Type B pancreatic cell (in vitro differentiated cells): ENCODE measurements around the gene C22orf31. TPM values are rescaled to one million over a fixed set of nuclear protein-coding genes. Genes with fewer than 3 reads are reported as not detected.
A peak's percentile ranks its signal among the peaks of the same experiment; 100 is the strongest.

Source experiments
- DNase-seq: peaks from one replicate; pipeline ENCODE4 v3.0.0; 2021; ENCODE audit warnings: mixed read lengths; ENCODE audit not compliant: unreplicated experiment; ENCODE audit errors: extremely low spot score
- H3K27ac Mint-ChIP-seq: 2 replicates; pipeline ENCODE4 v1.8.0; 2021; ENCODE audit warnings: mild to moderate bottlenecking, mixed read lengths
- H3K27me3 Mint-ChIP-seq: 2 replicates; pipeline ENCODE4 v1.8.0; 2021; ENCODE audit warnings: mixed read lengths
- H3K36me3 Mint-ChIP-seq: 2 replicates; pipeline ENCODE4 v1.8.0; 2021; ENCODE audit warnings: mixed read lengths
- H3K4me1 Mint-ChIP-seq: one replicate; pipeline ENCODE4 v1.8.0; 2021; ENCODE audit warnings: mixed read lengths; ENCODE audit not compliant: unreplicated experiment
- H3K4me3 Mint-ChIP-seq: 2 replicates; pipeline ENCODE4 v1.8.0; 2021; ENCODE audit warnings: mild to moderate bottlenecking, mixed read lengths
- H3K9me3 Mint-ChIP-seq: 2 replicates; pipeline ENCODE4 v1.8.0; 2021; ENCODE audit warnings: mixed read lengths
- total RNA-seq: library from RNA; stranded (reverse); gene quantifications from 2 replicates; pipeline ENCODE4 v1.2.1, GENCODE V29; 2021; ENCODE audit warnings: low replicate concordance
- TF ChIP-seq, protein P1 (sequence below): fragments of 200-600 bp; sonication (generic); conservative IDR thresholded peaks from 2 replicates; pipeline ENCODE4 v1.5.0; 2021; ENCODE audit warnings: antibody characterized with exemption, mild to moderate bottlenecking

The C22orf31 gene
- total RNA-seq, 1 donor from 2014 or later = 0.63 TPM

DNA sequence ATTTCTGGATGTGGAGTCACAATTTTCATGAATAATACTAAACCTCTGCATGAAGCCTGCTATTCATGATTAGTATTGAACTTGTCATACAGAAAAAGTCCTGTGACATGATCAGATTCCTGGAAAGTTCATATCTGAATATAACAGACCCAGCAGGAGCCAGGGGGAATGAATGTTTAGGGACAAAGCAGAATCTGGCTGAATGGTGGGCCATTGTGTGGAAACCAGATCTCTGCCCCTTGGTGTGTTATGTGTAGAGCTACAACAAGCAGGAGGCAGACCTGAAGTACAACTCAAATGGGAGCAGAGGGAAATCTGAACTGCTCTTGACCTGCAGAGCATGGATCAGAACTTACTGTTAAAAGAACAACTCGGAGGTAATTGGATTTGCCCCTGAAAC is 41.5 kb upstream of the C22orf31 start:
- peaks cover 11% of the 10 kb centered on the region for H3K36me3 Mint-ChIP-seq
- H3K4me3 Mint-ChIP-seq = no peak overlapping the region
- H3K9me3 Mint-ChIP-seq = no peaks in the 10 kb centered on the region
- H3K27ac Mint-ChIP-seq = peak overlapping the region; percentile 39
- H3K4me1 Mint-ChIP-seq = peaks cover 29% of the 10 kb centered on the region
- no peak for DNase-seq
- TF ChIP-seq, protein P1, sequence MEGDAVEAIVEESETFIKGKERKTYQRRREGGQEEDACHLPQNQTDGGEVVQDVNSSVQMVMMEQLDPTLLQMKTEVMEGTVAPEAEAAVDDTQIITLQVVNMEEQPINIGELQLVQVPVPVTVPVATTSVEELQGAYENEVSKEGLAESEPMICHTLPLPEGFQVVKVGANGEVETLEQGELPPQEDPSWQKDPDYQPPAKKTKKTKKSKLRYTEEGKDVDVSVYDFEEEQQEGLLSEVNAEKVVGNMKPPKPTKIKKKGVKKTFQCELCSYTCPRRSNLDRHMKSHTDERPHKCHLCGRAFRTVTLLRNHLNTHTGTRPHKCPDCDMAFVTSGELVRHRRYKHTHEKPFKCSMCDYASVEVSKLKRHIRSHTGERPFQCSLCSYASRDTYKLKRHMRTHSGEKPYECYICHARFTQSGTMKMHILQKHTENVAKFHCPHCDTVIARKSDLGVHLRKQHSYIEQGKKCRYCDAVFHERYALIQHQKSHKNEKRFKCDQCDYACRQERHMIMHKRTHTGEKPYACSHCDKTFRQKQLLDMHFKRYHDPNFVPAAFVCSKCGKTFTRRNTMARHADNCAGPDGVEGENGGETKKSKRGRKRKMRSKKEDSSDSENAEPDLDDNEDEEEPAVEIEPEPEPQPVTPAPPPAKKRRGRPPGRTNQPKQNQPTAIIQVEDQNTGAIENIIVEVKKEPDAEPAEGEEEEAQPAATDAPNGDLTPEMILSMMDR = no peak
- no peaks in the 10 kb centered on the region for H3K27me3 Mint-ChIP-seq

DNA sequence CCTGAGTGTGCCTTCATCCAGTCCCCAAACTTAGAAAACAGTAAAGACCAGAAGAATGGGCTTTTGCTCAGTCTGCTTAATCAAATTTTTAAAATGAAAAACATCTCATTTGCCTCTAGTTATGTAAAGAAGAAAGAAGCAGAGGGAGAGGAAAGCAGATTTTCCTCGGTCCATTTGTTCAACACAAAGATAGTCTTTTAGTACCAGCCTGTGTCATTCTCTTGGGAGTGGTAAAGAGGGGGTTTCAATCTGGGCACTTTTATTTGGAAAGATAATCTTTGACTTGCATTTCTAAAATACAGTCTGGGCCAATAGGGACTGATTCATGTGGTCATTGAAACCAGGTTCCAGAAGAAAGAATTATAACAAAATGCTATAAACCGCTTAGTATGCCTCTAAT is 40.7 kb upstream of the C22orf31 start:
- no peak for DNase-seq
- Mint-ChIP-seq H3K9me3 (no peaks in the 10 kb centered on the region), H3K27me3 (no peaks in the 10 kb centered on the region), H3K4me3 (no peak overlapping the region), H3K27ac (no peak overlapping the region), H3K4me1 (peaks cover 33% of the 10 kb centered on the region), H3K36me3 (peaks cover 11% of the 10 kb centered on the region)
- TF ChIP-seq, protein P1 = no peak

DNA sequence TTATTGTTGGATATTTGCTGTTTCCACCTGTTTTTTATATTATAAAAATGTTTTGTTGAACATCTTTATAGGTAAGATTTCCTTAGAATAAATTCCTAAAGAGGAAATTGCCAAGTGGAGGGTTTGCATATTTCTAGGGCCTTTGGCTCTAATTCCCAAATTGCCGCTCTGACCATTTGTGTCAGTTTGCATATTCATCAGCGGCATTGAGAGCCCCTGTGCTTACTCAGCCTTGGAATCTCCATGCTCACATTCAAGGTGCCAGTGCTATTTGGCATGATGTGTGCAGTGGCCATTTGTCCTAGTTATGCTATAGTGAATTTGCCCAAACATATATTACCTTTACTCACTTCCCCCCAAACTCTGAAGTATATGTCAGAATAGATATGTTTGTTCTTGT is 36.7 kb upstream of the C22orf31 start:
- no peak for DNase-seq
- peaks cover 45% of the 10 kb centered on the region for H3K4me1 Mint-ChIP-seq
- no peaks in the 10 kb centered on the region for H3K27me3 Mint-ChIP-seq
- H3K36me3 Mint-ChIP-seq = peaks cover 15% of the 10 kb centered on the region
- TF ChIP-seq, protein P1 = no peak
- no peaks in the 10 kb centered on the region for H3K9me3 Mint-ChIP-seq
- no peak overlapping the region for H3K4me3 Mint-ChIP-seq
- H3K27ac Mint-ChIP-seq = no peak overlapping the region

DNA sequence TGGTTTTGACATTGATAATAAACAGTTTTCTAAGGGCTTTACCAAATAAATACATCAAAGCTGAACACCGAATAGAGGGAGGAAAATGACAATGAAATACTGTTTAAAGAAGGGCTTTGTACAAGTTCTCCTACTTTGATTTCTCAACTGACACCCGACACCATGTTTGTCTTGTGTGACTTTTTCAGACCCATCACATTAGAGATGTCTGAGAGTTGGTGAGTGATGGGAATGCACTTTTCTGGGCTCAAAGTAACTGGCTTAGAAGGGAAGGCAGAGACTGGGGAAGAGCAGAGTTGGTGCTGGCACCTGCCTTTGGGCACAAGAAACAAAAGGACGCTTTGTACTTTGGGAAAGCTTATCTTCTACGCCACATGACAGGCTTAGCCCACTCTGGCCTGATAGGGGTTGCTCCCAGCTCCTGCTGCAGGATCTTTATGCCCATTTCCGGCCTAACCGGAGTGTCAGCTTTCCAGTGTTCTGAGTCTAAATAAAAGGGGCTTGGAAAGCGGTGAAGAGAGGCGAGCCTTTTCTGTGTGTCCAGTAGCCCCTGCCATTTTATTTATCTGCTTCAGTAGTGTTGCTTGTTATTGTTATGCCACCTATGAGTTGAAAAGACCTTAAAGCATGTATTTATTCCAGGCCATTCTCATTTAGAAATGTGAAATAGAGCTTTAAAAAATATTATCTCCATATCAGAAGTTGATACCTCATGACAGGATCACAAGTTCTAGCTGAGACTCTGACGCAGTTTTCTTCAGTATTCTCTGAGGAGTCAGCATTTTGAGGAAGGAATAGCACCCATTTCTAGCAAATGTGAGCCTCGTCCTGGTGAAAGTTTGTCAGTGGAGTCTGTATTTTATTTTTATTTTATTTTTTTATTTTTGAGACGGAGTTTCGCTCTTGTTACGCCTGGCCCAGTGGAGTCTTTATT is 35.4 kb upstream of the C22orf31 start:
- peaks cover 39% of the 10 kb centered on the region for H3K4me1 Mint-ChIP-seq
- TF ChIP-seq, protein P1 = no peak
- no peak for DNase-seq
- H3K27me3 Mint-ChIP-seq = no peaks in the 10 kb centered on the region
- peak overlapping the region; percentile 44 for H3K27ac Mint-ChIP-seq
- H3K4me3 Mint-ChIP-seq = peak overlapping the region; percentile 23
- peaks cover 10% of the 10 kb centered on the region for H3K36me3 Mint-ChIP-seq
- H3K9me3 Mint-ChIP-seq = no peaks in the 10 kb centered on the region

DNA sequence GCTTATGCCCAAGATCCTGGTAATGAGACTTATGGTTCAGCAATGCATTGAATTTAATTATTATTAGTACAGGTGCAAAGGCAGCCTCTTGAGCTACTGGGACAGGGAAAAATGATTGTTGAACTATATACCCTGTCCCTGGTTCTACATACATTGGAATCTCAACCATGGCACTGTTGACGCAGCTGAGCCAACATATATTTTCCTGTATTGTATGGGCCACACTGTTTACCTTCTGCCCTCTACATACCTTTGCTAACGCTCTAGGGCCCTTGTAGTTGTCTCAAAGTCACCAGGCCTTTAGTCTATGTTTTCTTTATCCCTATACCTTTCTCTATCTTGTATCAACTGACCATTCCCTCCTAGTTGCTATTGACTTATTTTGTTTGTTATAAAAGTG is 33.8 kb upstream of the C22orf31 start:
- DNase-seq = no peak
- peaks cover 44% of the 10 kb centered on the region for H3K4me1 Mint-ChIP-seq
- H3K4me3 Mint-ChIP-seq = no peak overlapping the region
- H3K36me3 Mint-ChIP-seq = peaks cover 10% of the 10 kb centered on the region
- H3K27ac Mint-ChIP-seq = no peak overlapping the region
- TF ChIP-seq, protein P1 = no peak
- no peaks in the 10 kb centered on the region for H3K9me3 Mint-ChIP-seq
- H3K27me3 Mint-ChIP-seq = no peaks in the 10 kb centered on the region
